HG02981 (cell line): Measurements from ENCODE around the gene ARHGAP23.

Experiments used
- ATAC-seq: cut with Tn5 transposase; IDR thresholded peaks from one replicate; pipeline ENCODE4 v1.9.1; 2021; ENCODE audit warnings: mild to moderate bottlenecking, moderate library complexity; ENCODE audit not compliant: unreplicated experiment

The ARHGAP23 gene

GRCh38 chr17:38545531-38546225 is 117.4 kb downstream of the ARHGAP23 start:
- ATAC-seq, result no peak

- ATAC-seq, result no peak
Observed at GRCh38 chr17:38546396-38546795, 118.1 kb downstream of the ARHGAP23 start.

GRCh38 chr17:38547444-38547843 is 119.2 kb downstream of the ARHGAP23 start:
- no peak for ATAC-seq

- ATAC-seq, result no peak
Observed at GRCh38 chr17:38549285-38549684, 121.0 kb downstream of the ARHGAP23 start.

- ATAC-seq, result no peak
Observed at GRCh38 chr17:38550661-38551060, 122.4 kb downstream of the ARHGAP23 start.

GRCh38 chr17:38551121-38551520 is 122.9 kb downstream of the ARHGAP23 start:
- ATAC-seq, result no peak

GRCh38 chr17:38552343-38552742 is 124.1 kb downstream of the ARHGAP23 start:
- ATAC-seq, result no peak

- ATAC-seq, result no peak
Observed at GRCh38 chr17:38554430-38555350, 126.4 kb downstream of the ARHGAP23 start.

- ATAC-seq, result no peak
Observed at GRCh38 chr17:38556239-38556638, 128.0 kb downstream of the ARHGAP23 start.

GRCh38 chr17:38557396-38557795 is 129.1 kb downstream of the ARHGAP23 start:
- ATAC-seq, result no peak

- peak; percentile 63 for ATAC-seq
Observed at GRCh38 chr17:38557836-38558727, 129.8 kb downstream of the ARHGAP23 start.

- no peak for ATAC-seq
Observed at GRCh38 chr17:38558728-38559050, 130.4 kb downstream of the ARHGAP23 start.

- ATAC-seq, result peak; percentile 62
Observed at GRCh38 chr17:38559051-38559879, 131.0 kb downstream of the ARHGAP23 start.

- no peak for ATAC-seq
Observed at GRCh38 chr17:38559880-38560230, 131.6 kb downstream of the ARHGAP23 start.

- ATAC-seq, result no peak
Observed at GRCh38 chr17:38560503-38561318, 132.4 kb downstream of the ARHGAP23 start.

- ATAC-seq, result no peak
Observed at GRCh38 chr17:38561416-38562214, 133.4 kb downstream of the ARHGAP23 start.
